ENCODE measurements around the gene GPR26. TPM values are rescaled to one million over a fixed set of nuclear protein-coding genes. Genes with fewer than 3 reads are reported as not detected.
"Not testable (repeated sequence)": the region's sequence is repeated elsewhere in the genome, so short reads cannot be mapped to it uniquely, and the experiment has no call there.

The GPR26 gene
- total and polyA plus RNA-seq, 4 donors, result 1.8 to 7.6 (median 6.2) TPM

- Histone ChIP-seq H3K27me3 (ENCODE audit: control insufficient read depth, insufficient read depth, low read length) (no peaks in the 10 kb centered on the region), H3K9me3 (ENCODE audit: control insufficient read depth, insufficient read depth, low read length) (no peaks in the 10 kb centered on the region), H3K27ac (ENCODE audit: low read depth, low read length) (no peak overlapping the region), H3K36me3 (ENCODE audit: control insufficient read depth, insufficient read depth, low read length) (no peaks in the 10 kb centered on the region), H3K4me3 (ENCODE audit: low read depth, low read length) (no peak overlapping the region), H3K4me1 (ENCODE audit: control insufficient read depth, insufficient read depth, low read length) (no peaks in the 10 kb centered on the region)
- WGBS (ENCODE audit: insufficient coverage), result 75% methylated on average over 9 of the region's 9 CpGs
- no peak for DNase-seq (ENCODE audit: low read depth in 4 of 6, low spot score in 6 of 6)
Observed at GRCh38 chr10:123721441-123722049, 55.4 kb downstream of the GPR26 start.

- H3K36me3 ChIP-seq (ENCODE audit: control insufficient read depth, insufficient read depth, low read length), result no peaks in the 10 kb centered on the region
Observed at GRCh38 chr10:123722351-123722750, 56.2 kb downstream of the GPR26 start.

GRCh38 chr10:123724747-123725146, 58.6 kb downstream of the GPR26 start:
- no peaks in the 10 kb centered on the region for H3K27me3 ChIP-seq (ENCODE audit: control insufficient read depth, insufficient read depth, low read length)
- no peaks in the 10 kb centered on the region for H3K9me3 ChIP-seq (ENCODE audit: control insufficient read depth, insufficient read depth, low read length)
- no peak overlapping the region for H3K27ac ChIP-seq (ENCODE audit: low read depth, low read length)
- no peaks in the 10 kb centered on the region for H3K36me3 ChIP-seq (ENCODE audit: control insufficient read depth, insufficient read depth, low read length)
- no peak for DNase-seq (ENCODE audit: low read depth in 4 of 6, low spot score in 6 of 6)
- H3K4me3 ChIP-seq (ENCODE audit: low read depth, low read length), result no peak overlapping the region
- 96% methylated on average over 12 of the region's 12 CpGs for WGBS (ENCODE audit: insufficient coverage)
- H3K4me1 ChIP-seq (ENCODE audit: control insufficient read depth, insufficient read depth, low read length), result no peaks in the 10 kb centered on the region

More at GRCh38 chr10:123722351-123722750, 56.2 kb downstream of the GPR26 start:
- Histone ChIP-seq H3K27ac (ENCODE audit: low read depth, low read length) (no peak overlapping the region), H3K4me1 (ENCODE audit: control insufficient read depth, insufficient read depth, low read length) (no peaks in the 10 kb centered on the region), H3K4me3 (ENCODE audit: low read depth, low read length) (no peak overlapping the region), H3K27me3 (ENCODE audit: control insufficient read depth, insufficient read depth, low read length) (no peaks in the 10 kb centered on the region), H3K9me3 (ENCODE audit: control insufficient read depth, insufficient read depth, low read length) (no peaks in the 10 kb centered on the region)
- no peak for DNase-seq (ENCODE audit: low read depth in 4 of 6, low spot score in 6 of 6)
- WGBS (ENCODE audit: insufficient coverage), result 81% methylated on average over 2 of the region's 2 CpGs

- Histone ChIP-seq H3K4me1 (ENCODE audit: control insufficient read depth, insufficient read depth, low read length) (no peaks in the 10 kb centered on the region), H3K4me3 (ENCODE audit: low read depth, low read length) (no peak overlapping the region), H3K27me3 (ENCODE audit: control insufficient read depth, insufficient read depth, low read length) (no peaks in the 10 kb centered on the region), H3K27ac (ENCODE audit: low read depth, low read length) (no peak overlapping the region), H3K9me3 (ENCODE audit: control insufficient read depth, insufficient read depth, low read length) (no peaks in the 10 kb centered on the region), H3K36me3 (ENCODE audit: control insufficient read depth, insufficient read depth, low read length) (no peaks in the 10 kb centered on the region)
- peak in 1 of 6 donors; percentile 27 for DNase-seq (ENCODE audit: low read depth in 4 of 6, low spot score in 6 of 6)
- 67% methylated on average over 3 of the region's 3 CpGs for WGBS (ENCODE audit: insufficient coverage)
Observed at GRCh38 chr10:123726381-123726780, 60.2 kb downstream of the GPR26 start.

DNA sequence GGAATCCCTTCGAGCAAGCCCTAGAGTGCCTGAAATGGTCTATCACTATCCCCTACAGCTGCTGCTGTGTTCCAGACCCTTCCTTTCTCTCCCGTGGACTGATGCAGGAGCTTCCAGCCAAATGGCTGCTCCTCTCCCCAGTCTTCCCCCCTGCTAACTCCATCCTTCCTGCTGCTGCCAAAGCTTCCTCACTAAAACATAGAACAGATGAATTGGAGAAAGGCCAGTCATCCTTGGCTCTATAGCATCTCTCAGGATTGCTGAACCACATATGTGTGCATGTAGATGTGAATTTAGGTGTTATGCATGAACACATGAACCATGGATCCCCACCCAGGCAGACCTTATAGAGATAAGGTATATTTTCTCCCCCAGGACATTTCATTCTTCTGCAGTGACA, 60.7 kb downstream of the GPR26 start:
- H3K27me3 ChIP-seq (ENCODE audit: control insufficient read depth, insufficient read depth, low read length), result no peaks in the 10 kb centered on the region
- no peaks in the 10 kb centered on the region for H3K4me1 ChIP-seq (ENCODE audit: control insufficient read depth, insufficient read depth, low read length)
- no peaks in the 10 kb centered on the region for H3K9me3 ChIP-seq (ENCODE audit: control insufficient read depth, insufficient read depth, low read length)
- H3K27ac ChIP-seq (ENCODE audit: low read depth, low read length), result no peak overlapping the region
- H3K36me3 ChIP-seq (ENCODE audit: control insufficient read depth, insufficient read depth, low read length), result no peaks in the 10 kb centered on the region
- WGBS (ENCODE audit: insufficient coverage), result 94% methylated on average over 2 of the region's 2 CpGs
- peak in 2 of 6 donors; percentile 74 to 90 for DNase-seq (ENCODE audit: low read depth in 4 of 6, low spot score in 6 of 6)
- H3K4me3 ChIP-seq (ENCODE audit: low read depth, low read length), result no peak overlapping the region

DNA sequence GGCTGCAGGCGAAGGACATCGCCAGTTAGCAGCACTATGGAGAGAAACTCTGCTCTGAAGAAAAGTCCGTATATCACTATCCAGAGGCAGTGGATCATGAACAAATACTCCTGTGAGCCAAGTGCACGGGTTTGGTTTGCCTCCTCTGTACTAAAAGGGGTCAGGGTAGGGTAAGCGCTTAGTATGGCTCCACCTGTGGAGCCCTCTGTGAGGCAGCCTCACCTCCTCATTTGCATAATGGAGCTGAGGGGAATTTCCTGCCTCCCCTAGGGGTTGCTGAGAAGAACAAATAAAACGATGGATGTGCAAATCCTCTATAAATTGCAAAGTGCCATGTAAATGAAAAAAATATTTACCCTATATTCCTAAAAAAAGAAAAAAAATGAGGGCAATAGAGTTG, 63.4 kb downstream of the GPR26 start:
- 72% methylated on average over 4 of the region's 6 CpGs for WGBS (ENCODE audit: insufficient coverage)
- Histone ChIP-seq H3K9me3 (ENCODE audit: control insufficient read depth, insufficient read depth, low read length) (no peaks in the 10 kb centered on the region), H3K4me1 (ENCODE audit: control insufficient read depth, insufficient read depth, low read length) (no peaks in the 10 kb centered on the region), H3K4me3 (ENCODE audit: low read depth, low read length) (no peak overlapping the region), H3K27ac (ENCODE audit: low read depth, low read length) (no peak overlapping the region), H3K36me3 (ENCODE audit: control insufficient read depth, insufficient read depth, low read length) (no peaks in the 10 kb centered on the region), H3K27me3 (ENCODE audit: control insufficient read depth, insufficient read depth, low read length) (no peaks in the 10 kb centered on the region)
- DNase-seq (ENCODE audit: low read depth in 4 of 6, low spot score in 6 of 6), result no peak

DNA sequence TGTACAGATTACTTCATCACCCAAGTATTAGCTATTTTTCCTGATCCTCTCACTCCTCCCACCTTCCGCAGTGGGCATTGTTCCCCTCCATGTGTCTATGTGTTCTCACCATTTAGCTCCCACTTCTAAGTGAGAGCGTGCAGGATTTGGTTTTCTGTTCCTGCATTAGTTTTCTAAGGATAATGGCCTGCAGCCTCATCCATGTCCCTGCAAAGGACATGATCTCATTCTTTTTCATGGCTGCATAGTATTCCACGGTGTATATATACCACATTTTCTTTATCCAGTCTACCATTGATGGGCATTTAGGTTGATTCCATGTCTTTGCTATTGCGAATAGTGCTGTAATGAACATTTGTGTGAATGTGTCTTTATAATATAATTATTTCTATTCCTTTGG, 70.8 kb downstream of the GPR26 start:
- H3K27ac ChIP-seq (ENCODE audit: low read depth, low read length); H3K4me1 ChIP-seq (ENCODE audit: control insufficient read depth, insufficient read depth, low read length); DNase-seq (ENCODE audit: low read depth in 4 of 6, low spot score in 6 of 6); H3K9me3 ChIP-seq (ENCODE audit: control insufficient read depth, insufficient read depth, low read length); H3K4me3 ChIP-seq (ENCODE audit: low read depth, low read length); H3K27me3 ChIP-seq (ENCODE audit: control insufficient read depth, insufficient read depth, low read length); H3K36me3 ChIP-seq (ENCODE audit: control insufficient read depth, insufficient read depth, low read length): not testable (repeated sequence)
- 90% methylated on average over 2 of the region's 4 CpGs for WGBS (ENCODE audit: insufficient coverage)

GRCh38 chr10:123741146-123741545, 75.0 kb downstream of the GPR26 start:
- Histone ChIP-seq H3K27ac (ENCODE audit: low read depth, low read length) (no peak overlapping the region), H3K4me1 (ENCODE audit: control insufficient read depth, insufficient read depth, low read length) (peaks cover 13% of the 10 kb centered on the region), H3K36me3 (ENCODE audit: control insufficient read depth, insufficient read depth, low read length) (no peaks in the 10 kb centered on the region), H3K4me3 (ENCODE audit: low read depth, low read length) (no peak overlapping the region), H3K27me3 (ENCODE audit: control insufficient read depth, insufficient read depth, low read length) (no peaks in the 10 kb centered on the region), H3K9me3 (ENCODE audit: control insufficient read depth, insufficient read depth, low read length) (no peaks in the 10 kb centered on the region)
- DNase-seq (ENCODE audit: low read depth in 4 of 6, low spot score in 6 of 6), result no peak
- WGBS (ENCODE audit: insufficient coverage), result 69% methylated on average over 6 of the region's 7 CpGs

- Histone ChIP-seq H3K4me1 (ENCODE audit: control insufficient read depth, insufficient read depth, low read length) (peaks cover 19% of the 10 kb centered on the region), H3K27me3 (ENCODE audit: control insufficient read depth, insufficient read depth, low read length) (no peaks in the 10 kb centered on the region), H3K36me3 (ENCODE audit: control insufficient read depth, insufficient read depth, low read length) (no peaks in the 10 kb centered on the region), H3K4me3 (ENCODE audit: low read depth, low read length) (no peak overlapping the region), H3K9me3 (ENCODE audit: control insufficient read depth, insufficient read depth, low read length) (no peaks in the 10 kb centered on the region), H3K27ac (ENCODE audit: low read depth, low read length) (no peak overlapping the region)
- no peak for DNase-seq (ENCODE audit: low read depth in 4 of 6, low spot score in 6 of 6)
- WGBS (ENCODE audit: insufficient coverage), result 92% methylated on average over 5 of the region's 5 CpGs
Observed at GRCh38 chr10:123741711-123742110, 75.6 kb downstream of the GPR26 start.

GRCh38 chr10:123742751-123743440, 76.7 kb downstream of the GPR26 start:
- Histone ChIP-seq H3K4me1 (ENCODE audit: control insufficient read depth, insufficient read depth, low read length) (peaks cover 25% of the 10 kb centered on the region), H3K36me3 (ENCODE audit: control insufficient read depth, insufficient read depth, low read length) (no peaks in the 10 kb centered on the region), H3K4me3 (ENCODE audit: low read depth, low read length) (no peak overlapping the region), H3K9me3 (ENCODE audit: control insufficient read depth, insufficient read depth, low read length) (no peaks in the 10 kb centered on the region), H3K27ac (ENCODE audit: low read depth, low read length) (no peak overlapping the region), H3K27me3 (ENCODE audit: control insufficient read depth, insufficient read depth, low read length) (no peaks in the 10 kb centered on the region)
- WGBS (ENCODE audit: insufficient coverage), result 60% methylated on average over 10 of the region's 10 CpGs
- peak in 1 of 6 donors; percentile 54 for DNase-seq (ENCODE audit: low read depth in 4 of 6, low spot score in 6 of 6)
